HCT116 (cell line): ENCODE measurements around the gene MRPS7. TPM values are rescaled to one million over a fixed set of nuclear protein-coding genes. Genes with fewer than 3 reads are reported as not detected.
"Not testable (repeated sequence)": the region's sequence is repeated elsewhere in the genome, so short reads cannot be mapped to it uniquely, and the experiment has no call there.

ENCODE experiments used
- ATAC-seq: fragments of 200-7000 bp; cut with Tn5 transposase; 2 replicates; pipeline ENCODE4 v1.9.1; 2020; ENCODE audit warnings: mild to moderate bottlenecking, moderate library complexity
- BruUV-seq: library from RNA; stranded (reverse); fragments of 400-500 nt; replicated peaks from 2 replicates; lab custom pipeline; 2021; lab: Mats Ljungman, UMichigan
- CTCF ChIA-PET: fragments of 300-600 bp; sonication (Branson Sonifier 250); formaldehyde crosslinking; loops from one replicate; lab custom pipeline; 2021; ENCODE audit warnings: antibody characterized with exemption; lab: Charles Lee
- POLR2A ChIA-PET: fragments of 300-600, 350-600 bp; sonication (Branson Sonifier 250); formaldehyde crosslinking; loops from one replicate; lab custom pipeline; 2021; ENCODE audit warnings: antibody characterized with exemption; lab: Charles Lee
- RAD21 ChIA-PET, 2 experiments: fragments of 300-600 bp; sonication (Branson Sonifier 250); formaldehyde crosslinking; loops; one replicate each; lab custom pipeline; 2023; ENCODE audit warnings: low total read pairs in 2 of 2; ENCODE audit not compliant: uncharacterized antibody in 2 of 2, unreplicated experiment in 2 of 2, low non-redundant PET in 1 of 2; lab: Charles Lee
- DNase-seq: peaks from one replicate; pipeline ENCODE4 v3.0.0-alpha.2; 2010; ENCODE audit warnings: low read depth, low spot score
- H2AFZ ChIP-seq: fragments of 200-600 bp; shearing (Covaris generic), sonication (generic); 2 replicates; pipeline ENCODE4 v1.6.1; 2017; ENCODE audit warnings: low read depth, mixed run types, mixed read lengths, antibody characterized with exemption, low read length; ENCODE audit not compliant: poor library complexity, severe bottlenecking
- H3K27ac ChIP-seq: 2 replicates; pipeline ENCODE4 v1.5.1; 2012; ENCODE audit warnings: low read depth, low read length
- H3K27me3 ChIP-seq: fragments of 200-600 bp; sonication (generic); 2 replicates; pipeline ENCODE4 v1.6.1; 2016; ENCODE audit warnings: mixed run types, low read length, mixed read lengths; ENCODE audit not compliant: insufficient read depth
- H3K36me3 ChIP-seq, 2 experiments: fragments of 200-500 bp in 1 of 2; fragments of 200-600 bp in 1 of 2; sonication (Bioruptor generic) in 1 of 2; sonication (generic) in 1 of 2; 2 replicates each; pipeline versions ENCODE4 v1.5.1 to v1.6.1; 2014 to 2016; ENCODE audit warnings: low read length in 2 of 2, inconsistent platforms in 1 of 2, mixed read lengths in 1 of 2, mixed run types in 1 of 2; ENCODE audit not compliant: insufficient read depth in 2 of 2, control insufficient read depth in 1 of 2
- H3K4me1 ChIP-seq, 2 experiments: fragments of 200-600 bp in 1 of 2; sonication (generic) in 1 of 2; 2 replicates each; pipeline versions ENCODE4 v1.5.1 to v1.6.1; 2012 to 2017; ENCODE audit warnings: low read length in 2 of 2, inconsistent platforms in 1 of 2, mild to moderate bottlenecking in 1 of 2, mixed read lengths in 1 of 2, mixed run types in 1 of 2, moderate library complexity in 1 of 2; ENCODE audit not compliant: insufficient read depth in 2 of 2, control insufficient read depth in 1 of 2
- H3K4me2 ChIP-seq: fragments of 200-600 bp; sonication (generic); 2 replicates; pipeline ENCODE4 v1.6.1; 2017; ENCODE audit warnings: mixed run types, low read length, mixed read lengths
- H3K4me3 ChIP-seq, 2 experiments: fragments of 200-600 bp in 1 of 2; sonication (generic) in 1 of 2; replicated peaks in 1 of 2; 2 replicates each; pipeline ENCODE4 v1.5.1; 2011 to 2016; ENCODE audit warnings: low read length in 2 of 2, control low read depth in 1 of 2, low read depth in 1 of 2, mild to moderate bottlenecking in 1 of 2, mixed read lengths in 1 of 2, mixed run types in 1 of 2
- H3K79me2 ChIP-seq: fragments of 200-600 bp; sonication (generic); 2 replicates; pipeline ENCODE4 v1.6.1; 2017; ENCODE audit warnings: mild to moderate bottlenecking, mixed run types, low read length, moderate library complexity, mixed read lengths; ENCODE audit not compliant: insufficient read depth
- H3K9ac ChIP-seq: fragments of 200-600 bp; sonication (generic); 2 replicates; pipeline ENCODE4 v1.6.1; 2016; ENCODE audit warnings: low read length, mixed read lengths
- H3K9me2 ChIP-seq: fragments of 200-600 bp; sonication (generic), shearing (Covaris generic); 2 replicates; pipeline ENCODE4 v1.6.1; 2017; ENCODE audit warnings: mixed run types, mild to moderate bottlenecking, moderate library complexity; ENCODE audit not compliant: insufficient read depth
- H3K9me3 ChIP-seq, 2 experiments: fragments of 200-500 bp in 1 of 2; fragments of 200-600 bp in 1 of 2; sonication (Bioruptor generic) in 1 of 2; sonication (generic) in 1 of 2; 2 replicates each; pipeline ENCODE4 v1.6.1; 2014 to 2017; ENCODE audit warnings: low read length in 2 of 2, mixed read lengths in 2 of 2, inconsistent platforms in 1 of 2, low read depth in 1 of 2, mild to moderate bottlenecking in 1 of 2, mixed run types in 1 of 2, moderate library complexity in 1 of 2; ENCODE audit not compliant: control insufficient read depth in 1 of 2, insufficient read depth in 1 of 2
- H4K20me1 ChIP-seq: fragments of 200-600 bp; sonication (generic), shearing (Covaris generic); 2 replicates; pipeline ENCODE4 v1.6.1; 2017; ENCODE audit warnings: mixed run types, mild to moderate bottlenecking, moderate library complexity; ENCODE audit not compliant: insufficient read depth
- EGR1 ChIP-seq: IDR thresholded peaks from 2 replicates; pipeline ENCODE4 v1.6.1; 2012; ENCODE audit warnings: low read depth
- ELF1 ChIP-seq: IDR thresholded peaks from 2 replicates; pipeline ENCODE4 v1.6.1; 2012; ENCODE audit warnings: low read depth, borderline replicate concordance
- EZH2 ChIP-seq: fragments of 200-600 bp; sonication (generic); IDR thresholded peaks from 2 replicates; pipeline ENCODE4 v1.6.1; 2017; ENCODE audit warnings: antibody characterized with exemption, mixed run types
- EZH2phosphoT487 ChIP-seq: fragments of 200-600 bp; IDR thresholded peaks from 2 replicates; pipeline ENCODE4 v1.6.1; 2018; ENCODE audit warnings: antibody characterized with exemption, borderline replicate concordance
- MAX ChIP-seq: IDR thresholded peaks from 2 replicates; pipeline ENCODE4 v1.6.1; 2012
- POLR2A ChIP-seq: IDR thresholded peaks from 2 replicates; pipeline ENCODE4 v1.7.0; 2011; ENCODE audit warnings: borderline replicate concordance; ENCODE audit not compliant: insufficient read depth, insufficient read length; ENCODE audit errors: extremely low read depth
- REST ChIP-seq: IDR thresholded peaks from 2 replicates; pipeline ENCODE4 v1.6.1; 2012; ENCODE audit warnings: low read depth
- SIN3A ChIP-seq: IDR thresholded peaks from 2 replicates; pipeline ENCODE4 v1.6.1; 2012; ENCODE audit warnings: low read depth
- SRF ChIP-seq: IDR thresholded peaks from 2 replicates; pipeline ENCODE4 v1.6.1; 2012; ENCODE audit warnings: low read depth
- YY1 ChIP-seq: IDR thresholded peaks from 2 replicates; pipeline ENCODE4 v1.6.1; 2011; ENCODE audit warnings: low read length, low read depth, moderate library complexity, mild to moderate bottlenecking; ENCODE audit not compliant: insufficient replicate concordance; ENCODE audit errors: extremely low read depth
- ZFX ChIP-seq: fragments of 450-650 bp; IDR thresholded peaks from 2 replicates; pipeline ENCODE4 v1.6.1; 2017
- ZNF274 ChIP-seq: fragments of 200-500 bp; sonication (Bioruptor generic); IDR thresholded peaks from 2 replicates; pipeline ENCODE4 v1.6.1; 2014; ENCODE audit warnings: mild to moderate bottlenecking, low read depth, low read length, inconsistent platforms
- intact Hi-C: fragments of 100-400 bp; cut with micrococcal nuclease; formaldehyde crosslinking; loops from 2 replicates; pipeline ENCODE4 v1.10.0; 2022
- total RNA-seq: library from RNA; stranded (reverse); gene quantifications from one replicate; pipeline ENCODE4 v1.2.1, GENCODE V29; 2021; ENCODE audit not compliant: unreplicated experiment

Gene MRPS7
- total RNA-seq, 1 experiment from 2014 or later, result 104 TPM

GRCh38 chr17:75252039-75252816 is 9.5 kb upstream of the MRPS7 start:
- no peak overlapping the region for H2AFZ ChIP-seq
- ChIA-PET CTCF (interaction anchor here (0.7 to 1.6 kb wide), 2 partner anchors 14 to 415 kb away, joined by 3 read pairs; no protein-coding TSS in a partner anchor), RAD21 (no interaction called here), POLR2A (no interaction called here)
- no peak for TF ChIP-seq EZH2phosphoT487
- no peak for TF ChIP-seq SRF
- no peak for TF ChIP-seq EGR1
- TF ChIP-seq MAX, result no peak
- no peak for TF ChIP-seq SIN3A
- no peak for TF ChIP-seq YY1
- no peak for TF ChIP-seq EZH2
- TF ChIP-seq REST, result no peak
- TF ChIP-seq ELF1, result no peak
- TF ChIP-seq ZFX, result no peak
- no peak for TF ChIP-seq ZNF274
- TF ChIP-seq POLR2A, result no peak
- H3K27ac ChIP-seq, result no peak overlapping the region
- no peaks in the 10 kb centered on the region for H3K9me2 ChIP-seq
- ATAC-seq, result no peak
- H3K4me2 ChIP-seq, result no peak overlapping the region
- H3K4me1 ChIP-seq, result peaks cover 6 to 33% of the 10 kb centered on the region in 2 experiments; a peak in 3 of 4 replicates
- peaks cover 47% of the 10 kb centered on the region for H3K79me2 ChIP-seq
- no peaks in the 10 kb centered on the region for H3K9me3 ChIP-seq
- no peaks in the 10 kb centered on the region for H4K20me1 ChIP-seq
- no peak for DNase-seq
- BruUV-seq, result no TSS peak
- H3K9ac ChIP-seq, result no peak overlapping the region
- H3K27me3 ChIP-seq, result no peaks in the 10 kb centered on the region
- H3K36me3 ChIP-seq, result no peaks in the 10 kb centered on the region
- intact Hi-C loops, result no loop called here
- H3K4me3 ChIP-seq, result no peak overlapping the region

- not testable (repeated sequence) for BruUV-seq
- peaks cover 49% of the 10 kb centered on the region for H3K79me2 ChIP-seq
Observed at GRCh38 chr17:75255954-75256698, 5.6 kb upstream of the MRPS7 start.

More at GRCh38 chr17:75255954-75256698, 5.6 kb upstream of the MRPS7 start:
- H3K27ac ChIP-seq, H3K27me3 ChIP-seq, POLR2A ChIA-PET, H3K4me3 ChIP-seq, ATAC-seq, H3K4me2 ChIP-seq, H2AFZ ChIP-seq, H3K9ac ChIP-seq, H3K36me3 ChIP-seq, intact Hi-C loops, H3K9me3 ChIP-seq, CTCF ChIA-PET, DNase-seq, H4K20me1 ChIP-seq, RAD21 ChIA-PET, H3K9me2 ChIP-seq: not testable (repeated sequence)
- peaks cover 9 to 28% of the 10 kb centered on the region in 2 experiments for H3K4me1 ChIP-seq
